Activated CD8-positive, alpha-beta memory T cell treated with anti-CD3 and anti-CD28 coated beads for 36 hours (primary cell): Measurements from ENCODE around the gene CADPS2. TPM values are rescaled to one million over a fixed set of nuclear protein-coding genes. Genes with fewer than 3 reads are reported as not detected.

Experiments
- CTCF ChIA-PET: fragments of 350-600 bp; sonication (Branson Sonifier 250); formaldehyde crosslinking; loops from one replicate; lab custom pipeline; 2021; ENCODE audit warnings: antibody characterized with exemption; lab: Charles Lee
- POLR2A ChIA-PET: fragments of 350-600 bp; sonication (Branson Sonifier 250); formaldehyde crosslinking; loops from one replicate; lab custom pipeline; 2021; ENCODE audit warnings: antibody characterized with exemption; lab: Charles Lee
- total RNA-seq, 2 experiments: library from RNA; stranded (reverse); gene quantifications; one replicate each; pipeline ENCODE4 v1.2.3, GENCODE V29; 2021

CADPS2 gene
- total RNA-seq, 2 experiments from 2014 or later, result not detected

DNA sequence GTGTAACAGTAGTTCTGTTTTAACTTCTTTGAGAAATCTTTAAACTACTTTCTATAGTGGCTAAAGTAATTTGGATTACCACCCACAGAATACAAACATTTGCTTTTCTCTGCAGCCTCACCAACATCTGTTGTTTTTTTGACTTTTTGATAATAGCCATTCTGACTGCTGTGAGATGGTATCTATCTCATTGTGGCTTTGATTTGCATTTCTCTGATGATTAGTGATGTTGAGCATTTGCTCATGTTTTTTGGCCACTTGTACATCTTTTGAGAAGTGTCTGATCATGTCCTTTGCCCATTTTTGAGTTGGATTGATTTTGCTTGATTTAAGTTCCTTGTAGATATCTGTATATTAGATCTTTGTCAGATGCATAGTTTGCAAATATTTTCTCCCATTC lies 254.0 kb downstream of the CADPS2 start:
- POLR2A ChIA-PET, result no interaction called here
- CTCF ChIA-PET, result no interaction called here

- CTCF ChIA-PET, result no interaction called here
- POLR2A ChIA-PET, result no interaction called here
Observed at GRCh38 chr7:122629412-122629953, 256.8 kb downstream of the CADPS2 start.

- ChIA-PET POLR2A (no interaction called here), CTCF (no interaction called here)
Observed at GRCh38 chr7:122628651-122629411, 257.4 kb downstream of the CADPS2 start.

GRCh38 chr7:122626785-122627184 lies 259.5 kb downstream of the CADPS2 start:
- CTCF ChIA-PET, result interaction anchor here (1.6 kb wide), 1 partner anchor 16 kb away, joined by 3 read pairs; no protein-coding TSS in a partner anchor

GRCh38 chr7:122622682-122623081 lies 263.6 kb downstream of the CADPS2 start:
- POLR2A ChIA-PET, result no interaction called here
- CTCF ChIA-PET, result no interaction called here

More at GRCh38 chr7:122626785-122627184, 259.5 kb downstream of the CADPS2 start:
- POLR2A ChIA-PET, result no interaction called here

DNA sequence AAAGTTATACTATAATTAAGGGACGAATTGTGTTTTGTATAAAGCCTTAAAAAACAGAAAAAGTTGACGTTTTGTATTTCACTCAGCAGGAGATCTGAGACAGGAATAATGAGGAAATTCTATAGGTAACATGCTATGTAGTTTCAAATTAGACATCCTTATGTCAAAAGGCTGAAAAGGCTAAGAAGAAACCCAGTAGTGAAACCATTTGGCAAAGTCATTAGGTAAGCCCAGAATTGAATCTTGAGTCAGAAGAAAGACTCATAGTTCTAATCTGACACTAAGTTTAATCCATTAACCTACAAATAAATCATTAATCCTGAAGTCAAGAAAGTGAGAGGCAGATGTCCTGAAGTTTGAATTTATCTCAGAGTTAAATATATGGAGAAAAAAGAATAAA lies 266.6 kb downstream of the CADPS2 start:
- ChIA-PET POLR2A (no interaction called here), CTCF (no interaction called here)

GRCh38 chr7:122618585-122619189 lies 267.6 kb downstream of the CADPS2 start:
- POLR2A ChIA-PET, result no interaction called here

DNA sequence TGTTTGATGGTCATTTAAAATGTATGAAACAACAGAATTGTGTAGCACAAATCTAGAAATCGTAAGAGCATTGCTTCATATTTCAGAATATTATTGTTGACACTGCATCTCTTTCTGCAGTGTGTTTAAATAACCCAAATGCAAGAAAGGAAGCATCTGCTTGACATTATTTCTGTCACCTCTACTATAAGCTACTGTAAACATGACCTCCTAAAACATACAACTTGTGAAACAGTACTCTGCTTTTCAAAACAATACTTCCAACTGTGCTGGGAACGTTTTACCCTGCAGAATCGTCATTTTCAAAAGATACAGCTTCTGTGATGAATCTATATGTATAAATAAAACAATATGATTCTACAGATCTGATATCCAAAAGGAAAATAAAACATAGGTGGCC lies 269.3 kb downstream of the CADPS2 start:
- CTCF ChIA-PET, result no interaction called here
- POLR2A ChIA-PET, result no interaction called here

More at GRCh38 chr7:122618585-122619189, 267.6 kb downstream of the CADPS2 start:
- CTCF ChIA-PET, result no interaction called here

DNA sequence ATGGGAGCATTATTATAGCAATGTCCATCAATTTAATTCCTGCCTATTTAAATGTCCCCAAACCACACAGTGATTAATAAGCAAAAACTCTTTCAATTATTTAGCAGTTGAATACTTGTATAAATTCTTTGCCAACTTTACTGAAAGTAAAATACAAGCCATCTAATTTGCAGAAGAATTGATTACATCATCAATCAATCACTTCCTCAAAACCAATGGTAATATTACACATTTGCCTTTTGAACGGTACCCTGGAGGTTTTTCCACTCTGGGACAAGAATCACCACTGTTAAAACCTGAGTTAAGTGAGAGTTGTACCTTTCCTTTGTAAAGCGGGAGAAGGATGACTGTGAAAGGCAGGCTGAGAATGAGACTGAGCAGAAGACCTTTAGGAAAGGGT lies 280.3 kb downstream of the CADPS2 start:
- POLR2A ChIA-PET, result no interaction called here

GRCh38 chr7:122604251-122604650 lies 282.0 kb downstream of the CADPS2 start:
- ChIA-PET CTCF (no interaction called here), POLR2A (no interaction called here)

More for the DNA sequence above, 280.3 kb downstream of the CADPS2 start:
- CTCF ChIA-PET, result no interaction called here

DNA sequence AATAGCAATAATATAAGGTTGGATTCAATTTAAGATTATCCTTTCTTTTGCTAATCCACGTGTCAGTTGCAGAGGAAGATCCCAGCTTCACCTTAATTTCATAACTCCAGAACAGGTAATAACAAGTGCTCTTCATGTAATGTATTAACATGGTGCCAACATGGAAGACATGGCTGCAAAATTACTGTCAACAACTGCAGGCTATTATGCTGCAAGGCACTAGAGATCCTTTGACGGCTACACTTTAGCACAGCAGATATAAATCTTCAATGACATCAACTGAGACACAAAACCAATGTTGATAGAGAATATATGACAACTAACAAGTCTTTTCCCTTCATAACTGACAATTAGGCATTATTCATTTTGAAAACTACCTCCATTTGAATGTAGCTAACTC lies 283.5 kb downstream of the CADPS2 start:
- CTCF ChIA-PET, result no interaction called here
- POLR2A ChIA-PET, result no interaction called here

- CTCF ChIA-PET, result no interaction called here
Observed at GRCh38 chr7:122600630-122601029, 285.6 kb downstream of the CADPS2 start.

GRCh38 chr7:122600042-122600441 lies 286.2 kb downstream of the CADPS2 start:
- ChIA-PET POLR2A (no interaction called here), CTCF (interaction anchor here (0.6 kb wide), 1 partner anchor 436 kb away, joined by 3 read pairs; no protein-coding TSS in a partner anchor)

More at GRCh38 chr7:122600630-122601029, 285.6 kb downstream of the CADPS2 start:
- POLR2A ChIA-PET, result no interaction called here

DNA sequence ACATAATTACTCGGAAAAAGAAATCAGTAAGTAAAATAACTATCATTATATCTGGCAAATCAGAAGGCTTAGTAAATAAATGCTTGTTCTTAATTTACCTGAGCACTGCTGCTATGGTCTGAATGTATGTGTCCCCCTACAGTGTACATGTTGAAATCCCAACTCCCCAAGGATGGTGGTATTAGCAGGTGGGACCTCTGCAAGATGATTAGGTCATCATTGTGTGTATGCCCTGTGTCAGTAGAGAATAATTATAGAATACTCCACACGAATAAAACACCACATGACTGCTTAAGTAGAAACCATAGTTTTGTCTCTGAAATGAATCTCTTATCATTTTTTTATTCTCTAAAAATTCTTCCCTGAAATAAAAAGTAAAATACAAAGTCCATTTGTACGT lies 289.0 kb downstream of the CADPS2 start:
- POLR2A ChIA-PET, result no interaction called here
- CTCF ChIA-PET, result no interaction called here

GRCh38 chr7:122595885-122596284 lies 290.4 kb downstream of the CADPS2 start:
- POLR2A ChIA-PET, result interaction anchor here (0.6 kb wide), 1 partner anchor 1883 kb away, joined by 4 read pairs; no protein-coding TSS in a partner anchor
- CTCF ChIA-PET, result no interaction called here

- ChIA-PET POLR2A (no interaction called here), CTCF (no interaction called here)
Observed at GRCh38 chr7:122588621-122589020, 297.6 kb downstream of the CADPS2 start.

DNA sequence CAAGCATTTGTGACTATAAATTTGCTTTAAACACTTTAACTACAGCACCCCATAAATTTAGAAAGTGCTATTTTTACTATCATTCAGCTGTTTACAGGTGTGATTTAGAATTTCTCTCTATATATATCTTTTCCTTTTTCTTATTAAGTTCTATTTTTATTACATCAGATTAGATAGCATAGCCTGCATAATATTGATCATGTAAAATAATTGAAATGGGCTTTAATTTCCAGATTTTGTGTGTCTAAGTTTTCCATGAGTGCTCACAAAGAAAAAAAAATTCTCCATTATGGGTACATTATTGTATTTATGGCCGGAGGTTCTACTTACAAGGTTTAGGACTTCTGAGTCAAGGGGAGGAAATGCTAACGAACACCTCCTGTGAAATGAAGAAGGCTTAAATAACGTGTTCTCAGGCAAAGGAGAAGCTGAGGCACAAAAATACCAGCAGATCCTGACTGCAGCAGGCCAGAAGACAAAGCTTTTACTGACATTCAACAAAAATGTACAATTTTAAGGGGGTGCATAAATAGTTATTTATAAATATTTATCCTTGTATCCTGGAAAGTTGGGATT lies 301.5 kb downstream of the CADPS2 start:
- ChIA-PET POLR2A (no interaction called here), CTCF (no interaction called here)

DNA sequence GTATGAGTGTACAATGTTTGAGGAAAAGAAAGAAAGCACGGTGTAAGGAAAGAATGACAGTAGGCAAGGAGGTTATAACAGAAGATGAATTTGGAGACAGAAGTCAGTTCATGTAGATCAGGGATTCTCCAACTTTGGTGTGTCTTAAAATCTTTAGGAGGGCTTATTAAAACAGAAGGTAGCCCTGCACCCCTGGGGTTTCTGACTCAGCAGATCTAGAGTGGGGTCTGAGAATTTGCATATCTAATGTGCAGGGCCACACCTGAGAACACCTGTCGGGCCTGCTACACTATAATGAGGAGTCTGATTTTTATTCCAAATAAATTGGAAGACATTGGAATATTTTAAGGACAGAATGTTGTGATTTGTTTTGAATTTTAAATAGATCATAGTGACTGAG lies 307.9 kb downstream of the CADPS2 start:
- ChIA-PET CTCF (no interaction called here), POLR2A (no interaction called here)

- ChIA-PET POLR2A (no interaction called here), CTCF (no interaction called here)
Observed at GRCh38 chr7:122577449-122578003, 308.7 kb downstream of the CADPS2 start.

DNA sequence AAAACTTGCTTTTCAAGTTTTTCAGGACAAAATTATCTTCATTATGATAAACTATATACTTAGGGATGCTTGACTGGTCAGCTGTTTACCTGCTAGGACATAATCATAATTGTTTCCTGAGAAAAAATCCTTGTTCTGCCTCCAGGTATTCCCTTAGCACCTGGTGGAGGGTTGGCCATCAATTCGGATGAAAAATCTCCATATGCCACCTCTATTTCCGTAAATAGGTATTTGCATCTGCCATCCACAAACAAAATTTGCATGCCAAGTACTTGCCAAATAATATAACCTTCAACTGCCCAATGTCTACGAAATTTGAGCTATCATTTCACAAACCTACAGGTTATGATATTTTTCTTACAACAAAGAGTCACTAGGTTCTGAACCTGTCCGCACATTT lies 313.6 kb downstream of the CADPS2 start:
- POLR2A ChIA-PET, result no interaction called here
- CTCF ChIA-PET, result no interaction called here
